Loucy (cell line): ENCODE measurements around the gene IFI30.

Experiments used
- H2AFZ ChIP-seq: fragments of 200-600 bp; sonication (generic); 2 replicates; pipeline ENCODE4 v1.6.0; 2016; ENCODE audit warnings: antibody characterized with exemption, mild to moderate bottlenecking, low read length, moderate library complexity
- H3F3A ChIP-seq: fragments of 200-600 bp; 2 replicates; pipeline ENCODE4 v1.6.0; 2016; ENCODE audit warnings: antibody characterized with exemption, low read depth, mild to moderate bottlenecking
- H3K27me3 ChIP-seq: fragments of 200-600 bp; sonication (generic); 2 replicates; pipeline ENCODE4 v1.6.1; 2014; ENCODE audit warnings: low read length, mild to moderate bottlenecking; ENCODE audit not compliant: insufficient read depth, poor library complexity, severe bottlenecking
- H3K36me3 ChIP-seq: fragments of 200-600 bp; sonication (generic); 2 replicates; pipeline ENCODE4 v1.6.1; 2016; ENCODE audit warnings: low read length; ENCODE audit not compliant: insufficient read depth
- H3K4me1 ChIP-seq: fragments of 200-600 bp; sonication (generic); 2 replicates; pipeline ENCODE4 v1.5.1; 2014; ENCODE audit warnings: low read length, mild to moderate bottlenecking; ENCODE audit not compliant: insufficient read depth, poor library complexity, severe bottlenecking
- H3K4me2 ChIP-seq: fragments of 200-600 bp; sonication (generic); 2 replicates; pipeline ENCODE4 v1.6.0; 2014; ENCODE audit warnings: antibody characterized with exemption, low read length, low read depth, mild to moderate bottlenecking; ENCODE audit not compliant: poor library complexity, severe bottlenecking
- H3K4me3 ChIP-seq: fragments of 200-600 bp; sonication (generic); 2 replicates; pipeline ENCODE4 v1.5.1; 2014; ENCODE audit warnings: low read length, mild to moderate bottlenecking, mixed read lengths; ENCODE audit not compliant: poor library complexity, severe bottlenecking
- H3K79me2 ChIP-seq: fragments of 200-600 bp; sonication (generic); 2 replicates; pipeline ENCODE4 v1.6.1; 2014; ENCODE audit warnings: low read length; ENCODE audit not compliant: insufficient read depth
- H3K9ac ChIP-seq: fragments of 200-600 bp; sonication (generic); 2 replicates; pipeline ENCODE4 v1.6.0; 2014; ENCODE audit warnings: mild to moderate bottlenecking, low read depth, low read length, moderate library complexity; ENCODE audit not compliant: poor library complexity, severe bottlenecking
- H3K9me2 ChIP-seq: fragments of 200-600 bp; sonication (generic); replicated peaks from 2 replicates; pipeline ENCODE4 v1.6.1; 2016; ENCODE audit warnings: low read depth, low read length, mixed read lengths
- H3K9me3 ChIP-seq: fragments of 200-600 bp; sonication (generic); 2 replicates; pipeline ENCODE4 v1.6.1; 2014; ENCODE audit warnings: mild to moderate bottlenecking, antibody characterized with exemption, low read length, low read depth; ENCODE audit not compliant: insufficient read depth
- H4K20me1 ChIP-seq: fragments of 200-600 bp; sonication (generic); 2 replicates; pipeline ENCODE4 v1.6.0; 2014; ENCODE audit warnings: antibody characterized with exemption, low read length, mild to moderate bottlenecking; ENCODE audit not compliant: insufficient read depth, poor library complexity, severe bottlenecking
- EZH2phosphoT487 ChIP-seq: fragments of 200-600 bp; IDR thresholded peaks from 2 replicates; pipeline ENCODE4 v1.6.1; 2018; ENCODE audit warnings: antibody characterized with exemption, mild to moderate bottlenecking, moderate library complexity, borderline replicate concordance
- TF ChIP-seq, protein P1 (sequence below): fragments of 200-600 bp; sonication (generic); conservative IDR thresholded peaks from 2 replicates; pipeline ENCODE4 v1.5.1; 2014; ENCODE audit warnings: mild to moderate bottlenecking, antibody characterized with exemption, low read length

The IFI30 gene

DNA sequence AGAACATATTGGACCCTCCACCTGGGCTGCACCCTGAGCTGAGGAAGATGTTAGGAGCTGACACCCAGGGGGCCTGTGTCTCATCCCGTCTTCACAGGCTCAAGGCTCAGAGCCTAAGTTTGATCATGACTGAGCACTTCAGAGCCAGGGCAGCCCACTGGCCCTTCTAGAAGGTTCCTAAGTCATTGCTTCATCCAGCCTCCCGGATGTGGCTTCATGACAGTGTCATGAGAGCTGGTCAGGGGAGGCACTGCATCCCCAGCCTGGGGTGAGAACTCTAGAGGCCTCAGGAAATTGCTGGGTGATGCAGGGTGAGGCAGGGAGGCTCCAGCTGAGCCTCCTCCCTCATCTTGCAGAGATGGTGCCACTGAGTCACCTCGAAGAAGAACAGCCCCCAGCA, 45.6 kb upstream of the IFI30 start:
- no peaks in the 10 kb centered on the region for H3F3A ChIP-seq
- H3K79me2 ChIP-seq = no peaks in the 10 kb centered on the region
- H3K9ac ChIP-seq = no peak overlapping the region
- H2AFZ ChIP-seq = no peak overlapping the region
- no peaks in the 10 kb centered on the region for H3K9me3 ChIP-seq
- peaks cover 3% of the 10 kb centered on the region for H3K4me1 ChIP-seq
- no peak overlapping the region for H3K4me3 ChIP-seq
- H3K27me3 ChIP-seq = no peaks in the 10 kb centered on the region
- no peaks in the 10 kb centered on the region for H3K9me2 ChIP-seq
- H4K20me1 ChIP-seq = no peaks in the 10 kb centered on the region
- TF ChIP-seq, protein P1, sequence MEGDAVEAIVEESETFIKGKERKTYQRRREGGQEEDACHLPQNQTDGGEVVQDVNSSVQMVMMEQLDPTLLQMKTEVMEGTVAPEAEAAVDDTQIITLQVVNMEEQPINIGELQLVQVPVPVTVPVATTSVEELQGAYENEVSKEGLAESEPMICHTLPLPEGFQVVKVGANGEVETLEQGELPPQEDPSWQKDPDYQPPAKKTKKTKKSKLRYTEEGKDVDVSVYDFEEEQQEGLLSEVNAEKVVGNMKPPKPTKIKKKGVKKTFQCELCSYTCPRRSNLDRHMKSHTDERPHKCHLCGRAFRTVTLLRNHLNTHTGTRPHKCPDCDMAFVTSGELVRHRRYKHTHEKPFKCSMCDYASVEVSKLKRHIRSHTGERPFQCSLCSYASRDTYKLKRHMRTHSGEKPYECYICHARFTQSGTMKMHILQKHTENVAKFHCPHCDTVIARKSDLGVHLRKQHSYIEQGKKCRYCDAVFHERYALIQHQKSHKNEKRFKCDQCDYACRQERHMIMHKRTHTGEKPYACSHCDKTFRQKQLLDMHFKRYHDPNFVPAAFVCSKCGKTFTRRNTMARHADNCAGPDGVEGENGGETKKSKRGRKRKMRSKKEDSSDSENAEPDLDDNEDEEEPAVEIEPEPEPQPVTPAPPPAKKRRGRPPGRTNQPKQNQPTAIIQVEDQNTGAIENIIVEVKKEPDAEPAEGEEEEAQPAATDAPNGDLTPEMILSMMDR = no peak
- TF ChIP-seq EZH2phosphoT487 = no peak
- H3K4me2 ChIP-seq = no peak overlapping the region
- H3K36me3 ChIP-seq = peaks cover 6% of the 10 kb centered on the region; the same call in 1 of the 2 replicates

DNA sequence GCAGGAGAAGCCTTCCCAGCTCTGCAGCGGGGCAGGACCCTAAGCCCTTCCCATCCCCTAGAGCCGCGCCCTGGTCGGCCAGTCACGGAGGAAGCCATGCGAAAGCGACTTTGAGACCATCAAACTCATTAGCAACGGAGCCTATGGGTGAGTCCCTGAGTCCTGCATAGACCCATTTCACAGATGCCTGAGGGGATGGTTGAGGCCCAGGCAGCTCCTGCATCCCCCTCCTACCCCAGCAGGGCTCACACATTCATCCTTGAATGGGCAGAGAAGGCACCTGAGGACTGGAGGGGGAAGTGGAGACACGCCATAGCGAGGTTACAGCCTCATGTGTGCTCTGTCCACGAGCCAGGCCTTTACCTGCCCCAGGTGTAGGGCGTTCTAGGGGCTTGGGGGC, 44.8 kb upstream of the IFI30 start:
- Histone ChIP-seq H3K9ac (no peak overlapping the region), H3K36me3 (peaks cover 6% of the 10 kb centered on the region; the same call in 1 of the 2 replicates), H3K4me2 (no peak overlapping the region), H3K27me3 (no peaks in the 10 kb centered on the region), H3F3A (no peaks in the 10 kb centered on the region), H3K4me3 (no peak overlapping the region), H3K79me2 (no peaks in the 10 kb centered on the region), H3K4me1 (peaks cover 3% of the 10 kb centered on the region), H2AFZ (no peak overlapping the region), H4K20me1 (no peaks in the 10 kb centered on the region), H3K9me3 (no peaks in the 10 kb centered on the region), H3K9me2 (no peaks in the 10 kb centered on the region)
- TF ChIP-seq EZH2phosphoT487 = no peak

DNA sequence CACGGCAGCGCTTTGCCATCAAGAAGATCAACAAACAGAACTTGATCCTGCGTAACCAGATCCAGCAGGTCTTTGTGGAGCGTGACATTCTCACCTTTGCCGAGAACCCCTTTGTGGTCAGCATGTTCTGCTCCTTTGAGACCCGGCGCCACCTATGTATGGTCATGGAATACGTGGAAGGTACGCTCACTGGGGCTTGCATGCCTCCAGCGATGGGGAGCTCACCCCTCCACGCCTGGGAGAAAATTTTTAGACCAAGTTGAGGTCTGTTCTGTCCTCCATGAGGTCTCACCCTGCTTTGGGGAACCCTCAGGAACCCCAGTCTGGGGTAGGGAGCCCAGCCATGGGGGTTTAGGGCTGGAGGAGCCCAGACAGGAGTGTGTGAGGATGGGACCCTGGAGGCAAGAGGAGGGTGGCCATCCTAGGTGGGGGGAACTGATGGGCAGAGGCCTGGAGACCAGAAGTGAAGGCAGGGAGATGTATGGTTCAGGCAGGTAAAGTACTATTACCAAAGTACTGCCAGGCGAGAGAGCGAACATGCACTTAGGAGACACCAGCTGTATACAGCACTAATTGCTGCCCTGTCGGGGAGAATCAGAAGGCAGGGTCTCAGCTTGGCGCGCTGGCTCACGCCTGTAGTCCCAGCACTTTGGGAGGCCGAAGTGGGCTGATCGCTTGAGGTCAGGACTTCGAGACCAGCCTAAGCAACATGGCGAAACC, 42.9 kb upstream of the IFI30 start:
- no peaks in the 10 kb centered on the region for H3F3A ChIP-seq
- no peak overlapping the region for H3K4me2 ChIP-seq
- no peak overlapping the region for H3K9ac ChIP-seq
- H3K79me2 ChIP-seq = no peaks in the 10 kb centered on the region
- H3K4me3 ChIP-seq = no peak overlapping the region
- no peaks in the 10 kb centered on the region for H3K9me3 ChIP-seq
- H4K20me1 ChIP-seq = no peaks in the 10 kb centered on the region
- no peaks in the 10 kb centered on the region for H3K27me3 ChIP-seq
- TF ChIP-seq, protein P1 = no peak
- TF ChIP-seq EZH2phosphoT487 = no peak
- H3K4me1 ChIP-seq = peaks cover 3% of the 10 kb centered on the region
- H3K9me2 ChIP-seq = no peaks in the 10 kb centered on the region
- H2AFZ ChIP-seq = no peak overlapping the region
- H3K36me3 ChIP-seq = no peaks in the 10 kb centered on the region; the same call in 1 of the 2 replicates
